NCI-H510A treated with DMSO at 0.1 percent for 48 hours (cell line): Measurements from ENCODE around the gene ELN.

Experiments used
- DNase-seq: peaks from one replicate; lab custom pipeline; 2025; lab: John Stamatoyannopoulos, UW

Gene ELN

GRCh38 chr7:74094224-74095101 is 66.5 kb downstream of the ELN start:
- peak; percentile 37 for DNase-seq

DNA sequence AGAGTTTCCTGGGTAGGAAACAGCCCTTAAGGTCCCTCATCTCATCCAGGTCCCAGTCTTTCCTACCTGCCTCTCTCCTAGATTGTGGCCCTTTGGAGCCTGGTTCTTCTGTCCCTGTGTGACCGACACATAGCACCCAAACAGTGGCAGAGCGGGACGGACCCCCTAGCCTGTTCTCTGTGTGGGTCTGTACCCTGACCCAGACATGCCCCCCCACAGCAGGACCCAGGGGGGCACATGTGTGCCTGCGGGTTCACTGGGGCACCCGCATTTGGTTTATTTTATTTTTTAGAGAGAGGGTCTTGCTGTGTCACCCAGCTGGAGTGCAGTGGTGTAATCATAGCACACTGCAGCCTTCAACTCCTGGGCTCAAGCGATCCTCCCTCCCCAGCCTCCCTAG is 67.2 kb downstream of the ELN start:
- DNase-seq: no peak

- no peak for DNase-seq
Measured at GRCh38 chr7:74097937-74098614, 70.1 kb downstream of the ELN start.

DNA sequence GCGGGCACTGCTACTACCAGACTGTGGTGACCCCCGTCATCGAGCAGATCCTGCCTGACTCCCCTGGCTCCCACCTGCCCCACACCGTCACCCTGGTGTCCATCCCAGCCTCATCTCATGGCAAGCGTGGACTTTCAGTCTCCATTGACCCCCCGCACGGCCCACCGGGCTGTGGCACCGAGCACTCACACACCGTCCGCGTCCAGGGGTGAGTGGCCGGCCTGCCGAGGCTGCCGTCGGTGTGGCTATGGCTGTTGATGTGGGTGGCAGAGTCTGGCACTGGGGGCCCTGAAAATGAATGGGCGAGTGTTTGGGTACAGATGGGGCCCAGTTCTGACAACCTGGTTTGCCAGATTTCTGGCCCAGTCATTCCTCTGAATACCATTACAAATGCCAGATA is 71.1 kb downstream of the ELN start:
- no peak for DNase-seq

DNA sequence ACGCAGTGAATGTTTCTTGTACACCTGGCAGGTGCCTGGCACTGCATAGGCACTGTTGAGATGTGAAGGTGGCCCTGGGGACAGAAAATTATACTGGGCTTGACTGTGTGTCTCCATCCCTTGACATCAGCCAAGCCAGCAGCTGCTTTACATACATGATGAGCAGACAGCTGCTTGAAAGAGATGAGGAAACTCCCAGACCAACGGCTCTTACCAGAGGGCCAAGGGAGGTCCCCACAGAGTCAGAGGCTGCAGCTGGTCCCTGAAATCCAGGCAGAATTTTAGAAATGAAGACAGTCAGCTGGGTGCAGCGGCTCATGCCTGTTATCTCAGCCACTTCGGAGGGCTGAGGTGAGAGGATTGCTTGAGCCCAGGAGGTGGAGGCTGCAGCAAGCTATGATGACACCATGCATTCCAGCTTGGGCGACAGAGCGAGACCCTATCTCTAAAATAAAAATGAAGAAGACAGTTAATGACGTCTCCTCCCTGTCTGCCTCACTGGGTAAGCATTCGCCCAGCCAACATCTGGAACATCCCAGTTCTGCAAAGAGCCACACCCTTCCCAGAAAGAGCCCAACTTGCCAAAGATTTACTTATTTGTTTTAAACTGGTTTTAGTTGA is 73.2 kb downstream of the ELN start:
- DNase-seq: no peak

DNA sequence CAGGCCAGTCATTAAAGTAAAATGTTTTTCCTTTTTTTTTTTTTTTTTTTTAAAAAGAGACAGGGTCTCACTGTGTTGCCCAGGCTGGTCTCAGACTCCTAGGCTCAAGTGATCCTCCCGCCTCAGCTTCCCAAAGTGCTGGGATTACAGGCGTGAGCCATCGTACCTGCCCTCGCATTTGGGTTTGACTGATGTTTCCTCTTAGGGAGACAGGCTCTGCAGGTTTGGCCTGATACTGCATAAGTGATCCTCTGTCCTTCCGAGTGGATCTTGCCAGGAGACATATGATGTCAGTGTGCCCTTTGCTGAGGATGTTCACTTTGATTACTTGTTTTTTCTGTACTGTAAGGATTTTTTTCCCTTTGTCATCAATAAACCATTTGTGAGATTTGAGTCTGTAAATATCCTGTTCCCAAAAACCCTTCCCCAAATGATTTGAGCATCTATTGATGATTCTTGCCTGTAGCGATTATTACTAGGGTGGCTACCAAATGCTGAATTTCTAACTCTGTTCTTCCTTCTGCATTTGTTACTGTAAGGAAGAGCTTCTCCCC is 75.3 kb downstream of the ELN start:
- no peak for DNase-seq

GRCh38 chr7:74104702-74105101 is 76.7 kb downstream of the ELN start:
- no peak for DNase-seq

- DNase-seq: no peak
Measured at GRCh38 chr7:74105992-74106391, 78.0 kb downstream of the ELN start.

DNA sequence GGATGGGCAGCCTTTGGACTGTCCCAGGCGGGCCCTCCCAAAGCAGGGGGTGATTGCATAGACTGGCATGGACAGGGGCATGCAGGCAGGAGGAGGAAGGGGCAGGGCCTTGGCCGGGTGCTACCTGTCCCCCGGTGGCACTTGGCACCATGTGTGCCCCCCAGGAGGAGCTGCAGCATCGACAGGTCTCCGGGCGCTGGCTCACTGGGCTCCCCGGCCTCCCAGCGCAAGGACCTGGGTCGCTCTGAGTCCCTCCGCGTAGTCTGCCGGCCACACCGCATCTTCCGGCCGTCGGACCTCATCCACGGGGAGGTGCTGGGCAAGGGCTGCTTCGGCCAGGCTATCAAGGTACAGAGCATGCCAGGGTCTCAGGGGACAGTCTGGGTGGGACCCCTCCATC is 78.9 kb downstream of the ELN start:
- no peak for DNase-seq

- DNase-seq: no peak
Measured at GRCh38 chr7:74115326-74115725, 87.4 kb downstream of the ELN start.

DNA sequence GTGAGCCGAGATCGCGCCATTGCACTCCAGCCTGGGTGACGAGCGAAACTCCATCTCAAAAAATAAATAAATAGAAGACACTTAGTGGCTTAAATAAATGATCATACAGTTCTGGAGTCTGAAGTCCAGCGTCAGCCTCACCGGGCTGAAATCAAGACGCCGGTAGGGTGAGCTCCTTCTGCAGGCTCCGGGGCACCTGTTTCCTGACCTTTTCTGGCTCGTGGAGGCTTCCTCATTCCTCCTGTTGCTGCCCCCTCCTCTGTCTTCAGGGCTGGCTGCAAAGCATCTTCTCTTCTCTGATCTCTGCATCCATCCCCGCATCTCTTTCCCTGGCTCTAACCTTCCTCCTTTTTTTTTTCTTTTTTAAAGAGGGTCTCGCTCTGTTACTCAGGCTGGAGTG is 88.4 kb downstream of the ELN start:
- no peak for DNase-seq
